Activated T-helper 17 cell treated with anti-CD3 and anti-CD28 coated beads, Interleukin-2, amount 50 U/mL, for 72 hours (primary cell): ENCODE results near the gene LRRC56. TPM values are rescaled to one million over a fixed set of nuclear protein-coding genes. Genes with fewer than 3 reads are reported as not detected.
A peak's percentile ranks its signal among the peaks of the same experiment; 100 is the strongest.

Experiments used
- ATAC-seq: fragments of 150-1000 bp; cut with Tn5 transposase; replicated peaks from 2 replicates; pipeline ENCODE4 v1.10.0; 2021; ENCODE audit warnings: mild to moderate bottlenecking, moderate library complexity
- H3K27ac Mint-ChIP-seq: one replicate; pipeline ENCODE4 v1.8.0; 2022; ENCODE audit warnings: mixed read lengths
- H3K27me3 Mint-ChIP-seq: one replicate; pipeline ENCODE4 v1.8.0; 2022; ENCODE audit warnings: mixed read lengths
- H3K36me3 Mint-ChIP-seq: one replicate; pipeline ENCODE4 v1.8.0; 2022; ENCODE audit warnings: low read depth, mild to moderate bottlenecking, mixed read lengths
- H3K4me1 Mint-ChIP-seq: one replicate; pipeline ENCODE4 v1.8.0; 2022; ENCODE audit warnings: mixed read lengths
- H3K4me3 Mint-ChIP-seq: one replicate; pipeline ENCODE4 v1.8.0; 2022; ENCODE audit warnings: mild to moderate bottlenecking, mixed read lengths
- H3K9me3 Mint-ChIP-seq: one replicate; pipeline ENCODE4 v1.8.0; 2022; ENCODE audit warnings: mixed read lengths
- total RNA-seq, 2 donors: library from RNA; stranded (reverse); gene quantifications; one replicate each; pipeline ENCODE4 v1.2.3, GENCODE V29; 2022

LRRC56 gene
- total RNA-seq, 2 donors from 2014 or later = 1.1 to 4.4 TPM

DNA sequence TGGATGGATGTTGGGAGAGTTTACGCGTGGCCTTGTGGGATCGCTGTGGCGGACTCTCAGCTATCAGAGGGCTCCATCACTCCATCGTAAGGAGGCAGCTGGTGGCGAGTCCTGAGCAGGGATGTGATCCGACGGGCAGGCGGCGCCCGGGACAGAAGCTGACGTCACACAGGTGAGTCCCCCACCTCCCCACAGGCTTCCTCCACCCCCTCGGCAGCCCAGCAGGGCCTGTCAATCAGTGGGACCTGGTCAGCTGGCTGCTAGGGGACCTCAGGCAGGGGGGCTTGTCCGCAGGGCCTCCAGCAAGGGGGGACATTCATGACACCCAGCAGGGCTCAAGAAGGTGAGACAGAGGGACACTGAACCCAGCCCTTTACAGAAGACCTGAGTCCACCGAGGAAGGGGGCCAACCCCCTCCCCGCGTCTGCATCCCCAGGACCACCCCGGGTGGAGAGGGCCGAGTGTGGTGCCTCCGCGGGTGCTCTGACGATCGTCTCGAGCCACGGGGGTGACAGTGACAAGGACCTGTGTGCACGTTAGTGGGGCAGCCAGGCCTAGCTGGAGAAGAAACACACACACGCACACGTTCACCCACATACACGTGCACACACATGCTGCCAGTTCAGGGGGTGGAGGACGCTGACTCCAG is 9.0 kb upstream of the LRRC56 start:
- Mint-ChIP-seq H3K4me3 (no peak overlapping the region), H3K4me1 (no peaks in the 10 kb centered on the region), H3K27ac (no peak overlapping the region), H3K9me3 (no peaks in the 10 kb centered on the region), H3K27me3 (no peaks in the 10 kb centered on the region), H3K36me3 (peaks cover 9% of the 10 kb centered on the region)
- ATAC-seq = no peak

- Mint-ChIP-seq H3K9me3 (no peaks in the 10 kb centered on the region), H3K27me3 (no peaks in the 10 kb centered on the region), H3K4me3 (no peak overlapping the region), H3K36me3 (peaks cover 14% of the 10 kb centered on the region), H3K27ac (no peak overlapping the region), H3K4me1 (no peaks in the 10 kb centered on the region)
- ATAC-seq = no peak
Measured at GRCh38 chr11:528815-529727, 8.3 kb upstream of the LRRC56 start.

GRCh38 chr11:529728-530411 is 7.5 kb upstream of the LRRC56 start:
- no peak overlapping the region for H3K4me3 Mint-ChIP-seq
- no peak overlapping the region for H3K27ac Mint-ChIP-seq
- H3K9me3 Mint-ChIP-seq = no peaks in the 10 kb centered on the region
- no peaks in the 10 kb centered on the region for H3K4me1 Mint-ChIP-seq
- ATAC-seq = no peak
- no peaks in the 10 kb centered on the region for H3K27me3 Mint-ChIP-seq
- peaks cover 14% of the 10 kb centered on the region for H3K36me3 Mint-ChIP-seq

GRCh38 chr11:530960-531831 is 6.1 kb upstream of the LRRC56 start:
- Mint-ChIP-seq H3K27ac (no peak overlapping the region), H3K36me3 (peaks cover 14% of the 10 kb centered on the region), H3K9me3 (no peaks in the 10 kb centered on the region), H3K27me3 (no peaks in the 10 kb centered on the region), H3K4me3 (no peak overlapping the region), H3K4me1 (no peaks in the 10 kb centered on the region)
- ATAC-seq = no peak

DNA sequence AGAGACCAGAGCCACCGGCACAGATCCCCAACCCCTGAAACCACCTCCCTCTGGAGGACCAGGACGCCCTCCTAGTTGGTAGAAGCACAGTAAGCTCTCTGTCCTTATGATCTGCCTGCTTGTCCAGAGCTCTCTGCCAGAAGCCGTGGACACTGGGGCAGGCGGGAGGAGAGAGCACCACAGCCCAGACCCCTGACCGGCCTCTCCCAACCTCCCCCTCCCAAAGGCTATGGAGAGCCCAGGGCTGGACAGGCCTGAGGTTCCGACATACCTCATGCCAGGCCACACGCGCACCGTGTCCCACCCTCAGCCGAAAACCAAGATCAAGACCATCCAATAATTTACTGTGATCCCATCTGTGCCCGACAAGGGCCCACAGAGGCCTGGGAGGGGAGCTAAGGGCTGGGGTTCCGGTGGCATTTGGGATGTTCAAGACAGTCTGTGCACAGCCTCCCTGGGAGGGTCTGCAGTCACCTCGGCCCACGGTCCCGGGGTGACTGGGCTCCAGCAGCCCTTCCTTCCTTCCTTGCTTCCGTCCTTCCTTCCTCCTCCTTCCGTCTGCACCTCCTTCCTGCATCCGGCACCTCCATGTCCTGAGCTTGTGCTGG is 5.3 kb upstream of the LRRC56 start:
- H3K4me3 Mint-ChIP-seq = no peak overlapping the region
- H3K27ac Mint-ChIP-seq = peak overlapping the region; percentile 48
- H3K9me3 Mint-ChIP-seq = no peaks in the 10 kb centered on the region
- H3K36me3 Mint-ChIP-seq = peaks cover 14% of the 10 kb centered on the region
- no peaks in the 10 kb centered on the region for H3K27me3 Mint-ChIP-seq
- H3K4me1 Mint-ChIP-seq = no peaks in the 10 kb centered on the region
- no peak for ATAC-seq

GRCh38 chr11:532527-532985 is 4.8 kb upstream of the LRRC56 start:
- no peak for ATAC-seq
- no peak overlapping the region for H3K27ac Mint-ChIP-seq
- H3K27me3 Mint-ChIP-seq = no peaks in the 10 kb centered on the region
- peaks cover 14% of the 10 kb centered on the region for H3K36me3 Mint-ChIP-seq
- no peak overlapping the region for H3K4me3 Mint-ChIP-seq
- H3K9me3 Mint-ChIP-seq = no peaks in the 10 kb centered on the region
- no peaks in the 10 kb centered on the region for H3K4me1 Mint-ChIP-seq

DNA sequence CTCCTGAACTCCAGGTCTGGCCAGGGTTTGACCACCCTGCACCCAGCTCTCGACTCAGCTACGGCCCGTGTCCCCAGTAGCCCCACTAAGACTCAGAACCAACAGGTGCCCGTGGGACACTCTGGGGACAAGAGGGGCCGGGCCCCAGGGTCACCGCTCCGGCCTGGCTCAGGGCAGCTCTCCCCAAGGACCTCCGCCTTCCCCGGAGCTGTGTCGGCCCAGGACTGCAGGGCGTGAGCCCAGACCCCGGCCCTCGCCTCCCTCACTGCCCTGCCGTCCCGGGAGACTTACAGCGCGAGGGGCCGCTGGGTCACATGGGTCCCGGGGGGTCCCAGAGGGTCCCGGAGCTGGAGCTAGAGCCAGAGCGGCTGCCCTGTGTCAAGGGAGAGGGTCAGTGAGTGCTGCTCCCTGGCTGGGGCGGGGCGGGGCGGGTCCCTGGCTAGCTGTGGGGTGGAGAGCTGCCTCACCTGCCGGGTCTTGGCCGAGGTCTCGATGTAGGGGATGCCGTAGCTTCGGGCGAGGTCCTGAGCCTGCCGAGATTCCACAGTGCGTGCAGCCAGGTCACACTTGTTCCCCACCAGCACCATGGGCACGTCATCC is 4.2 kb upstream of the LRRC56 start:
- Mint-ChIP-seq H3K9me3 (no peaks in the 10 kb centered on the region), H3K4me3 (no peak overlapping the region), H3K27ac (no peak overlapping the region), H3K4me1 (no peaks in the 10 kb centered on the region), H3K36me3 (peaks cover 14% of the 10 kb centered on the region), H3K27me3 (no peaks in the 10 kb centered on the region)
- no peak for ATAC-seq

GRCh38 chr11:533586-534395 is 3.5 kb upstream of the LRRC56 start:
- no peaks in the 10 kb centered on the region for H3K9me3 Mint-ChIP-seq

GRCh38 chr11:534396-535209 is 2.7 kb upstream of the LRRC56 start:
- no peaks in the 10 kb centered on the region for H3K4me1 Mint-ChIP-seq
- H3K9me3 Mint-ChIP-seq = no peaks in the 10 kb centered on the region
- peak; percentile 1 for ATAC-seq
- peaks cover 14% of the 10 kb centered on the region for H3K36me3 Mint-ChIP-seq
- H3K4me3 Mint-ChIP-seq = peak overlapping the region; percentile 57
- no peaks in the 10 kb centered on the region for H3K27me3 Mint-ChIP-seq
- H3K27ac Mint-ChIP-seq = no peak overlapping the region

More at GRCh38 chr11:533586-534395, 3.5 kb upstream of the LRRC56 start:
- H3K27me3 Mint-ChIP-seq = no peaks in the 10 kb centered on the region
- ATAC-seq = no peak
- no peaks in the 10 kb centered on the region for H3K4me1 Mint-ChIP-seq
- H3K27ac Mint-ChIP-seq = no peak overlapping the region
- H3K36me3 Mint-ChIP-seq = peaks cover 14% of the 10 kb centered on the region
- H3K4me3 Mint-ChIP-seq = peak overlapping the region; percentile 57

- Mint-ChIP-seq H3K4me1 (no peaks in the 10 kb centered on the region), H3K36me3 (peaks cover 14% of the 10 kb centered on the region), H3K27me3 (no peaks in the 10 kb centered on the region), H3K9me3 (no peaks in the 10 kb centered on the region), H3K27ac (no peak overlapping the region), H3K4me3 (no peak overlapping the region)
- ATAC-seq = peak; percentile 19
Measured at GRCh38 chr11:535210-535518, 2.2 kb upstream of the LRRC56 start.

GRCh38 chr11:535519-536454 is 1.5 kb upstream of the LRRC56 start, which contains the start of gene HRAS:
Gene HRAS (minus strand): TSS chr11:535576.
- H3K9me3 Mint-ChIP-seq = no peaks in the 10 kb centered on the region
- no peaks in the 10 kb centered on the region for H3K27me3 Mint-ChIP-seq
- peaks cover 14% of the 10 kb centered on the region for H3K36me3 Mint-ChIP-seq
- no peaks in the 10 kb centered on the region for H3K4me1 Mint-ChIP-seq
- peak within 1 kb of the TSS; percentile 90 for H3K27ac Mint-ChIP-seq
- H3K4me3 Mint-ChIP-seq = peak within 1 kb of the TSS; percentile 85
- ATAC-seq = peak; percentile 93
